Activated effector memory CD4-positive, alpha-beta T cell treated with Interleukin-2 at 50 U/mL for 16 hours (primary cell): ENCODE results near the gene PIK3IP1.
"Not testable (repeated sequence)": the region's sequence is repeated elsewhere in the genome, so short reads cannot be mapped to it uniquely, and the experiment has no call there.

ENCODE experiments used
- DNase-seq: peaks from one replicate; pipeline ENCODE4 v3.0.0-alpha.2; 2020

The PIK3IP1 gene

DNA sequence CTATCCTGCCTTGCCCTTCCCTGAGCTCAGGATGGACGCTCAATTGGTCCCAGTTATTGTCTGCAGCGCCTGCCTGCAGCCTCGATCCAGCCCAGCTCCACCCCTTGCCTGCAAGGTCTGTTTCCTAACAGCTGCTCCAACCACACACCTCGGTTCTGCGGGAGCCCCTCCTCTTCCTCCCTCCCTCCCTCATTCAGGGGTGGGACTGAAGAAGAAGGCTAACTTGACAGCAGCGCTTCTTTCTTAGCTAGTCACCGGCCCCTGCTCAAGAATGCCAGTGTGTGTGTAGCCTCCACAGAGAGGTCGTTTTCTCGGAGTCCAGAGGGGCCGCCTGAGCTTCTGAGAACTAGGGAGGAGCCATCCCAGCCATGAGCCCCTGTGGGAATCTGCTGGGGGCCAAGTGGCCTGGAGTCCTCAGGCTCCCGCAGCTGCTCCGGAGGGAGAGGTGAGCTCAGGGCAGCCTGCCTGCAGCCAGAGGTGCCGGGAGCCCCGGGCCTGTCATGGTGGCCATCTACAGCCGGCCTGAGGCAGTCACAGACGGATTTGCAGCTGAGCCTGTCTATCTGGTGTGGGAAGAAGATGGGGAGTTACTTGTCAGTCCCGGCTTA, 44.0 kb downstream of the PIK3IP1 start:
- DNase-seq, result peak; percentile 62

DNA sequence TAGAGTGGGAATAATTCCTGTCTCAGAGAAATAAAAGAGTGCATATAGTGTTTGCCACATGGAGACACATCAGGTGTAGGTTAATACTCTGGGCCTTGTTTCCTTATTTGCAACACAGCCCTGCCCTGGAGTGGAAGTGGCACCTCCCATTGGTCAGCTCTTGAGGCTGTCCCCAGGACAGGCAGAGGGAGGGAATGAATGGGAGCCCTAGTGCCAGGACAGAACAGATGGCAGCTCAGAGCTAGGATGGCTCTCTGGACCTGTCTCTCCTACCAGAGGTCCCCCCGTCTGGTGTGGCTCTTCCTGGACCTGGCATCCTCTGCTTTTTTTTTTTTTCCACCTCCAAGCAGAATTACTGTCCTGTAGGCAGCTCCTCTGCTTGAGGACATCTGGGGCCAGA, 44.6 kb downstream of the PIK3IP1 start:
- DNase-seq, result no peak

DNA sequence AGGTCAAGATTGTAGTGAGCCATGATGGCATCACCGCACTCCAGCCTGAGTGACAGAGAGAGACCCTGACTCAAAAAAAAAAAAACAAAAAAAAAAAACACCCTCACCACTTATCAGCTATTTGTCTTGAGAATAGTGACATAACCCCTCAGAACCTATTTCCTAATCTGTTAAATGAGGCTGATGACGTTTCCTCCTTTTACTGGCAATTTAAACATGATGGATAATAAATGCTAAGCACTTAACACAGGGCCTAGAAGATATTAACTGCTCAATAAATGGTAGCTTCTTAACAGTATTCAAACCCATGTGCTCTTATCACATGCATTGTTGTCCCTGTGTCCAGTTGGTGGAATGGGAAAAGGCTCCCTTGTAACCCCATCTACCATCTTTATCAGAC, 45.6 kb downstream of the PIK3IP1 start:
- no peak for DNase-seq

DNA sequence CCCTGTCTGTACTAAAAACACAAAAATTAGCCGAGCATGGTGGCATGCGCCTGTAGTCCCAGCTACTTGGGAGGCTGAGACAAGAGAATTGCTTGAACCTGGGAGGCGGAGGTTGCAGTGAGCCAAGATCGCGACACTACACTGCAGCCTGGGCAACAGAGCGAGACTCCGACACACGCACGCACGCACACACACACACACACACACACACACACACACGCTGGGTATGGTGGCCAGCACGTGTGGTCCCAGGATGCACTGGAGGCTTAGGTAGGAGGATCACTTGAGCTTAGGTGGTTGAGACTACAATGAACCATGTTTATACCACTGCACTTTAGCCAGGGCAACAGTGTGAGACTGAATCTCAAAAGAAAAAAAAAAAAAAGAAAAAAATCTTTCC, 46.3 kb downstream of the PIK3IP1 start:
- not testable (repeated sequence) for DNase-seq

DNA sequence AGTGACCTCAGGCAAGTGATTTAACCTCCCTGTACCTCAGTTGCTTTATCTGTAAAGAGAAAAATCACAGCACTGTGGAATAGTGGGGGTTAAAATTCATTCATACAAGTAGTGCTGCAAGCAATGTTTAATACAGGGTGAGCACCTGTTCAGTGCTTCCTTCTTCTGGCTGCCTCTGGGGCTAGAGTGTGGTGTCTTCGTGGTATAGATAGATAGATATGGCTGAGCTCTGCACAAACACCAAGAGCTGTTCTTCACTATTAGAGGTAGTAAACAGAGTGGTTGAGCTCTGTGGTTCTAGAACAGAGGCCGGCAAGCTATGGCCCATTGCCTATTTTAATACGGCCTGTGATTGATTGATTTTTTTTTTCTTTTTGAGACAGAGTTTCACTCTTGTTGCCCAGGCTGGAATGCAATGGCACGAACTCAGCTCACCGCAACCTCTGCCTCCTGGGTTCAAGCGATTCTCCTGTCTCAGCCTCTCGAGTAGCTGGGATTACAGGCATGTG, 47.3 kb downstream of the PIK3IP1 start:
- DNase-seq, result no peak

DNA sequence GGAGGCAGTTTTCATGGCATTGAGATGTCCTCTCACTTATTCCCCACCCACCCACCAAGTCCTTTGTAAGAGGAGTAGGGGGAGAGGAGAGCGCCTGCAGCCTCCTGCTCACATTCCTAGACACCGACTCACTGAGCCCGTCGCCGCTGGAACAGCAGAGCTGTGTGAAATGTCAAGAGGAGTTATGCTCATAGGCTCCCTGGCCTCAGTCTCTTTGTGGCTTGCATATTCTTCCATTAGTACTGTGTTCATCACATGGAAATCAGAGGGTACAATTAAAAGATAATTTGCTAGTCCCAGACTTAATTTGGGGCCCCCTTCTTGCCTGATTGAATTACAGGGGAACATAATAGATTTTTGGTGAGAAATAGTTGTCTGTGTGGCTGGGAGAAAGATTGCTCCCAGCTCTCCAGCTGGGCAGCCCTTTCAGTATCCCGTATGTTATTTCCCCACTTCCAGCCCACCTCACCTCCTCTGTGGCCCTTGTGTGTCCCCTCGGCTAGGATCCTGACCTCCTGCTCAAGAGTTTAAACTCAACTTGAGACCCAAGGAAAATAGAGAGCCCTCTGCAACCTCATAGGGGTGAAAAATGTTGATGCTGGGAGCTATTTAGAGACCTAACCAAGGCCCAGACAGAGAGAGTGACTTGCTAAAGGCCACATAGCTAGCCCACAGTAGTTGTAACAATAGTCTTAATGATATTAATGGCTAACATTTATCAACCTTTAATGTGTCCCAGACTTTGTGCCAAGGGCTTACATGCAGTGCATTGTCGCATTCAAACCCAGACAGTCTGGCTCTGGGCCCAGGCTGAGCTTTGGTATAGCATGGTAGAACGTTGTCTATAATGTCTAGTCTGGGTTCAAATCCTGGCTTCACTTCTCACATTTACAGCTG, 48.0 kb downstream of the PIK3IP1 start:
- no peak for DNase-seq

DNA sequence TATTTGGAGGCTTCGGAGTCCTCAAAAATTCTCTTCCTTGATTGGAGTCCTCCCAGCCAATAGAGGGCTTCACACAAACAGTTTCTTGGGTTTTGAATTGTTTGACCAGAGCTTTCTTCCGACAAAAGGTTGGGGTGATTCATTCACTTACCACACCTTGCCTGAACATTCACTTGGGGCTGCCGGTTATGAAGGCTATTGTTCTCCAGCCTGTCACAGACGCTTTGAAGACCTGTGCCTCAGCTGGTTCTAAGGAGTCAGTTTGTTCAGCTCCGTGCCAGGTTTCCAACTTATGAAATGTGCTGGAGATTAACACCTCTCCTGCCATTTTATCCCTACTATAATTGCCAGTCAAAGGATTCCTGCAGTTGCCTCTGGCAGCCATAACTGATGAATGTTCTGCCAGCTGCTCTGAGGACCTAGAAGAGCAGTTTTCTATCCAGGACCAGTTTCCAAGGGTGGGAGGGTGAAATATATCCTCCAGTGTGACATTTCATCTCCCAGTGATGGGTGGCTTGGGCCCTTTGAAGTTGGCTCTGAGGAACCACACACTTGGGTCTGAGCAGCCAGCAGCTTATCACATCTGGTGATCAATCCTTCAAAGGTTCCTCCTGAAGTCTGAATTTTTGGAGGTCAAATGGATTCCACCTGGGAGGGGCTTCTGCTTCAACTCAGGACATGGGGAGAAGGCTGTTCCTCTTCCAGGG, 48.8 kb downstream of the PIK3IP1 start:
- DNase-seq, result no peak

DNA sequence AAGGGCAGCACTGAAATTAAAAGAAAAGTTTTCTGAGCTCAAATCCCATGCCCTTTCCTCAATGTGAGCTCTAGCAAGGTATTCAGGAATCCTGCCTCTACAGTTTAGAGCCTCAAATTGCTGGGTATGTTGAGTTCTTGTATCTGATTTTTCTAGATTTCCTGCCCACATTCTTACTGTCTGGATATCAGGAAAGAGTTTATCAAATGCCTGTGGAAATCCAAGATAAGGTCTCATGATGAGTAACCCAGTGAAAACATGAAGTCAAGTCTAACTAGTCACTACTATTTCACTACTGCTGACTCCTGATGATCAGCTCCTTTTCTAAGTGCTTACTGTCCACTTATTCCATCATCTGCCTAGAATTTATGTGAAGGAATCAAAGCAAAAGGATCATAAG, 50.4 kb downstream of the PIK3IP1 start:
- DNase-seq, result no peak

DNA sequence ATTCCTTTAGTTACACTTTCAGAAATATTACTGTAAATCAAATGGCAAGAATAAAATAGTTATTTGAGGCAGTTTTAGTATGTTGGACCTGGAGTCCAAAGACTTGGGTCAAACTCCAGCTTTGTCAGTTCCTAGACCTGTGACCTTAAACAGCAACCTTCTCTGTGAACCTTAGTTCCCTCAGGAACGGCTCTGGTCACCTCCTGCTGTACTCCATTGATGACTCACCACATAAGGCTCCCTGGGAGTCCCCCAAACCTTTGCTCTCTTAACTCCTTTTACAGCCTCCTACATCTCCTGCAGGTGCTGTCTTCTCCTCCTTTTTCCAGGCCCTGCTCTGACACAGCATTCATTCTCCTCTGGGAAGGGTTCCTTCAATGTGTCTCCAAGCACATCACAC, 51.1 kb downstream of the PIK3IP1 start:
- DNase-seq, result no peak

DNA sequence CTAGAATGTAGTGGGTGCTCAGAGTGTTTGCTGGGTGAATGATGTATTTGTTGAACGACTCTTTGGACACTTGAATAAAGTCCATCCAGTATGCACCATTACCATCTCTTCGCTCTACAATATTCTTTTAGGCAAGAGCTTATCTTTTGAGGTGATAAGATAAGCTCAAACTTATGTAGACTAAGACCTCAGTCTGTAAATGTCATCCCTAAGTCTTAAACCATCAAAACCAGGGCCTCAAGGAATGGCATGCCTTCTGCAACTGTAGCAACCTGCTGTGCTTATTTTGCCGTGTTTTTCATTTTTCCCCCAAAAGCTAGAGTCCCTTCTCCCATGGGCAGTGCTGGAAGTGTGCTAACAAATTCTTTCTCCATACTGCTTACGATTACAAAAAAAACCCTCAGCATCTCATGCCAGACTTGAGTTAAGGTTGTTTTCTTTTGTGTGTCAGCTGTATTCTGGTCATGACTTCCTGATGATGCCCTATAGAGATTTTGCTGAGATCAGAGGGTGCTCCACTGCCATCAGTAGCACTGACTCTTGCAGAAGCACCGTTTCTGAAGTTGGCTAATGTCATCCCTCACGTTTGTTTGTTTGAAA, 52.4 kb downstream of the PIK3IP1 start:
- no peak for DNase-seq

DNA sequence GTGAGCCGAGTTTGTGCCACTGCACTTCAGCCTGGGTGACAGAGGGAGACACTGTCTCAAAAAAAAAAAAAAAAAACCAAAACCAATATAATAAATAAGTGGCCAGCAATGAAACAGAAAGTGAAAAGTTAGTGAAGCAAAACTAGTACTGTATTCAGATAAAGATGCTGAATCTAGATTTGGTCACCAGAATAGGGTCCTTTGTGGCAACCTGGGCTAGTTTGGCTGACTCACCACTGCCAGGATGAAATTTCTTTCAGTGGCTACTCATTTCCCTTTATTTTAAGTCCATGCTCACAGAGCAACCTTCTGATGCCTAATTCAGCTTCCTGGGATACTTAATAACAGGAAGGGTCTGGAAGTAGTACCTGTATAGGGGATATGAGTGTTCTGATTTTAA, 54.2 kb downstream of the PIK3IP1 start:
- DNase-seq, result no peak

DNA sequence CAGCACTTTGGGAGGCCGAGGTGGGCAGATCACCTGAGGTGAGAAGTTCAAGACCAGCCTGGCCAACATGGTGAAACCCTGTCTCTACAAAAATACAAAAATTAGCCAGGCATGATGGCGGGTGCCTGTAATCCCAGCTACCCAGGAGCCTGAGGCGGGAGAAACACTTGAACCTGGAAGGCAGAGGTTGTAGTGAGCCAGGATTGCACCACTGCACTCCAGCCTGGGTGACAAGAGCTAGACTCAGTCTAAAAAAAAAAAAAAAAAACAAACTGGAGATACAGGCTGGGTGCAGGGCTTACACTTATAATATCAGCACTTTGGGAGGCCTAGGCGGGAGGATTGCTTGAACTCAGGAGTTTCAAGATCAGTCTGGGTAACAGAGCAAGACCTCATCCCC, 56.2 kb downstream of the PIK3IP1 start:
- not testable (repeated sequence) for DNase-seq

DNA sequence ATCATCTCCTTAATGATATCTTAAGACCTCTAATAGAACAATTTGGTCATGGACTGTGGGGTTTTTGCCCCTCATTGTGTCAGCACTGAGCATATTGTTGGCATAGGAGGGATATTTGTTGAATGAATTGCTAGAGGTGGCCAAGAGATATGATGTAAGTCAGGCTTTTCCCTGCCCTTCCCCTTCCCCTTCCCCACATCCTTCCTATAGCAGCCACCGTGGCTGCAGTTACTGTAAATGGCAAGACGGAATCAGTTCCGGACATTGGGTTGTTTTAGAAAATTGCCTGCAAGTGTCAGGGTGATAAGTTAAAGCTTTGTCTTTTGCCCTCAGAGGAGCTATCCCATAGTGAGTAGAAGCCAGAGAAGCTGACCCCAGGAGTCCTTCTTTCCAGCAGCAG, 57.2 kb downstream of the PIK3IP1 start:
- no peak for DNase-seq

DNA sequence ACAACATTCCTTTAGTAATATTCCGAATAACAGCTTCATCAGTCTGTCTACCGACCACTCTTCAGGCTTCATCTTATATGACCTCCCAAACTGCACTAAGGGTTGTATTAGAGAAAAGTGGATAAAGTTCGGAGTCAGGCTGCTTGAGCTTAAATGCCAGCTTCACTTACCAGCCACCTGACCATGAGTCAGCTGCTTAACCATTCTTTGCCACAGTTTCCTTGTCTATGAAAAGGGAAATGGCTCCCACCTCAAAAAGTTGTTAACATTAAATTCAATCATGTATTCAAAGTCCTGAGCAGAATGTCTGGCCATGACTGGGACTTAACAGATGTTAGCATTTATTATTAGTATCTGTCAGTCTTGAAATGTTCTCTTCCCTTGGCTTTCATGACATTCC, 59.3 kb downstream of the PIK3IP1 start:
- no peak for DNase-seq
